Islet precursor cell (in vitro differentiated cells): Measurements from ENCODE around the gene ZMYND8.

Experiments
- DNase-seq: peaks from one replicate; pipeline ENCODE4 v3.0.0-alpha.2; 2018

The ZMYND8 gene

GRCh38 chr20:47330933-47331708 lies 25.4 kb downstream of the ZMYND8 start:
- DNase-seq = peak; percentile 83

- DNase-seq = no peak
These were observed 26.4 kb downstream of the ZMYND8 start for GRCh38 chr20:47330071-47330470.

GRCh38 chr20:47328129-47328528 lies 28.4 kb downstream of the ZMYND8 start:
- DNase-seq = no peak

GRCh38 chr20:47327711-47328110 lies 28.8 kb downstream of the ZMYND8 start:
- no peak for DNase-seq

GRCh38 chr20:47326658-47327268 lies 29.7 kb downstream of the ZMYND8 start:
- DNase-seq = no peak

- no peak for DNase-seq
These were observed 31.3 kb downstream of the ZMYND8 start for GRCh38 chr20:47325242-47325641.

- DNase-seq = no peak
These were observed 35.3 kb downstream of the ZMYND8 start for GRCh38 chr20:47320990-47321805.

GRCh38 chr20:47319517-47320252 lies 36.8 kb downstream of the ZMYND8 start:
- DNase-seq = peak; percentile 99

- peak; percentile 94 for DNase-seq
These were observed 37.6 kb downstream of the ZMYND8 start for GRCh38 chr20:47318586-47319516.

GRCh38 chr20:47318027-47318585 lies 38.4 kb downstream of the ZMYND8 start:
- peak; percentile 84 for DNase-seq

- DNase-seq = peak; percentile 96
These were observed 39.2 kb downstream of the ZMYND8 start for GRCh38 chr20:47317127-47317895.

- no peak for DNase-seq
These were observed 39.7 kb downstream of the ZMYND8 start for GRCh38 chr20:47316776-47317126.

- peak; percentile 90 for DNase-seq
These were observed 41.0 kb downstream of the ZMYND8 start for GRCh38 chr20:47315339-47316056.

- peak; percentile 65 for DNase-seq
These were observed 41.7 kb downstream of the ZMYND8 start for GRCh38 chr20:47314647-47315338.

- DNase-seq = no peak
These were observed 44.4 kb downstream of the ZMYND8 start for GRCh38 chr20:47311967-47312681.

- no peak for DNase-seq
These were observed 45.3 kb downstream of the ZMYND8 start for GRCh38 chr20:47311211-47311610.

GRCh38 chr20:47310729-47311128 lies 45.8 kb downstream of the ZMYND8 start:
- DNase-seq = no peak

GRCh38 chr20:47309806-47310426 lies 46.6 kb downstream of the ZMYND8 start:
- DNase-seq = no peak
